Osteoblast (primary cell): ENCODE results near the gene SCP2. TPM values are rescaled to one million over a fixed set of nuclear protein-coding genes. Genes with fewer than 3 reads are reported as not detected.
A peak's percentile ranks its signal among the peaks of the same experiment; 100 is the strongest.

Experiments
- DNase-seq: peaks from one replicate; pipeline ENCODE4 v3.0.0; 2011; ENCODE audit warnings: low spot score, mixed read lengths; ENCODE audit not compliant: insufficient read length; ENCODE audit errors: missing footprints
- H2AFZ ChIP-seq: 2 replicates; pipeline ENCODE4 v1.6.0; 2011; ENCODE audit warnings: mild to moderate bottlenecking, low read length
- H3K27ac ChIP-seq: 2 replicates; pipeline ENCODE4 v1.5.1; 2011; ENCODE audit warnings: mild to moderate bottlenecking, low read depth, low read length, moderate library complexity
- H3K27me3 ChIP-seq: 2 replicates; pipeline ENCODE4 v1.6.0; 2012; ENCODE audit warnings: mild to moderate bottlenecking, control low read depth, inconsistent platforms, low read length, moderate library complexity; ENCODE audit not compliant: insufficient read depth
- H3K36me3 ChIP-seq: 2 replicates; pipeline ENCODE4 v1.5.1; 2011; ENCODE audit warnings: mild to moderate bottlenecking, low read length, control low read depth, moderate library complexity; ENCODE audit not compliant: insufficient read depth
- H3K4me1 ChIP-seq: 2 replicates; pipeline ENCODE4 v1.5.1; 2011; ENCODE audit warnings: mild to moderate bottlenecking, low read length, control low read depth, moderate library complexity; ENCODE audit not compliant: insufficient read depth
- H3K4me2 ChIP-seq: 2 replicates; pipeline ENCODE4 v1.6.0; 2011; ENCODE audit warnings: mild to moderate bottlenecking, low read length; ENCODE audit not compliant: insufficient read depth
- H3K4me3 ChIP-seq: fragments of 200-600 bp; sonication (generic); 3 replicates; pipeline ENCODE4 v1.5.1; 2012; ENCODE audit warnings: mild to moderate bottlenecking, low read length, inconsistent platforms; ENCODE audit not compliant: insufficient read depth
- H3K79me2 ChIP-seq: 2 replicates; pipeline ENCODE4 v1.6.0; 2012; ENCODE audit warnings: mild to moderate bottlenecking, low read length, control low read depth, inconsistent platforms; ENCODE audit not compliant: insufficient read depth
- H3K9me3 ChIP-seq: 2 replicates; pipeline ENCODE4 v1.5.1; 2011; ENCODE audit warnings: low read depth, low read length, control low read depth
- H4K20me1 ChIP-seq: 2 replicates; pipeline ENCODE4 v1.6.0; 2012; ENCODE audit warnings: mild to moderate bottlenecking, low read length, control low read depth; ENCODE audit not compliant: insufficient read depth
- total RNA-seq: library from RNA; depleted of rRNA; stranded (reverse); fragments of >200 nt; gene quantifications from 2 replicates; pipeline ENCODE4 v1.2.3, GENCODE V29; 2012
- TF ChIP-seq, protein P1 (sequence below): IDR thresholded peaks from 2 replicates; pipeline ENCODE4 v1.5.1; 2011; ENCODE audit warnings: mild to moderate bottlenecking, low read depth, low read length, moderate library complexity; ENCODE audit errors: extremely low read depth

SCP2 gene
- total RNA-seq, 1 donor = 171 TPM

DNA sequence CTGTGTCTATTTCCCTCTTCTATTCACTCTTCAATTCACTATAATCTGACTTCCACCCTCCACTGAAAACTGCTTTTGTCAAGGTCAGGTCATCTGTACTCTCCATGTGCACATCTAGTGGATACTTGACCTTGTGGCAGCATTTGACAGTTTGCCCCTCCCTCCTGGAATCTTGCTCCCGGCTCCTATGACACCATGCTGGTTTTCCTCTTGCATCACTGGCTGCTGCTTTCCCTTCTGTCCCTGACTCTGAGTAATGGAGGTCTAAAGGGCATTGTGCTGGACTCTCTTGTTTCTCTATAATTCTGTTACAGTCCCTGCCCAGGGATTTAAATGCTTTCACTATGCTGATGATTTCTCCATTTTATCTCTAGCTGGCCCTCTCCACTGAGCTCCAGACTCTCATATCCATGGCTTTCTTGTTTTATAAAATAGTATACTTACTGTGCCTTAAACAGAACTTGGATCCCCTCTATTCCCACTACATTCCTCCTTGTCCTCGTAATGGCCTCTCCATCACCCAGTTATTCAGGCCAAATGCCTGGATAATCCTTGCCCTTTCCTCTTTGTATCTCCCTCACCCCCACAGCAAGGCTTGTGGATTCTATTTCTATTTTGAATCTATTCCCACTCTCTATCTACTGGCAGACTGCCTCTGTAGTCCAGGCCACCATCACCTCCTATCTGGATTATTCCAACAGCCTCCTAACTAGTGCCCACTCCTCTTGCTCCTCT is 98.1 kb downstream of the SCP2 start:
- Histone ChIP-seq H3K4me1 (peaks cover 12% of the 10 kb centered on the region), H3K27me3 (no peaks in the 10 kb centered on the region), H2AFZ (peak overlapping the region; percentile 20), H3K4me2 (peak overlapping the region; percentile 57), H4K20me1 (no peaks in the 10 kb centered on the region), H3K79me2 (peaks cover 44% of the 10 kb centered on the region), H3K27ac (peak overlapping the region; percentile 45), H3K36me3 (peaks cover 6% of the 10 kb centered on the region), H3K4me3 (no peak overlapping the region), H3K9me3 (no peaks in the 10 kb centered on the region)
- TF ChIP-seq, protein P1, sequence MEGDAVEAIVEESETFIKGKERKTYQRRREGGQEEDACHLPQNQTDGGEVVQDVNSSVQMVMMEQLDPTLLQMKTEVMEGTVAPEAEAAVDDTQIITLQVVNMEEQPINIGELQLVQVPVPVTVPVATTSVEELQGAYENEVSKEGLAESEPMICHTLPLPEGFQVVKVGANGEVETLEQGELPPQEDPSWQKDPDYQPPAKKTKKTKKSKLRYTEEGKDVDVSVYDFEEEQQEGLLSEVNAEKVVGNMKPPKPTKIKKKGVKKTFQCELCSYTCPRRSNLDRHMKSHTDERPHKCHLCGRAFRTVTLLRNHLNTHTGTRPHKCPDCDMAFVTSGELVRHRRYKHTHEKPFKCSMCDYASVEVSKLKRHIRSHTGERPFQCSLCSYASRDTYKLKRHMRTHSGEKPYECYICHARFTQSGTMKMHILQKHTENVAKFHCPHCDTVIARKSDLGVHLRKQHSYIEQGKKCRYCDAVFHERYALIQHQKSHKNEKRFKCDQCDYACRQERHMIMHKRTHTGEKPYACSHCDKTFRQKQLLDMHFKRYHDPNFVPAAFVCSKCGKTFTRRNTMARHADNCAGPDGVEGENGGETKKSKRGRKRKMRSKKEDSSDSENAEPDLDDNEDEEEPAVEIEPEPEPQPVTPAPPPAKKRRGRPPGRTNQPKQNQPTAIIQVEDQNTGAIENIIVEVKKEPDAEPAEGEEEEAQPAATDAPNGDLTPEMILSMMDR = no peak
- peak; percentile 86 for DNase-seq

- Histone ChIP-seq H3K4me2 (no peak overlapping the region), H3K27ac (peak overlapping the region; percentile 45)
Observed at GRCh38 chr1:53025769-53026112, 98.7 kb downstream of the SCP2 start.

GRCh38 chr1:53026254-53026653 is 99.2 kb downstream of the SCP2 start:
- Histone ChIP-seq H3K79me2 (peaks cover 37% of the 10 kb centered on the region), H3K4me1 (peaks cover 12% of the 10 kb centered on the region)

More at GRCh38 chr1:53025769-53026112, 98.7 kb downstream of the SCP2 start:
- Histone ChIP-seq H2AFZ (no peak overlapping the region), H3K4me1 (peaks cover 12% of the 10 kb centered on the region), H3K27me3 (no peaks in the 10 kb centered on the region), H3K4me3 (no peak overlapping the region), H4K20me1 (no peaks in the 10 kb centered on the region), H3K36me3 (peaks cover 6% of the 10 kb centered on the region), H3K79me2 (peaks cover 41% of the 10 kb centered on the region), H3K9me3 (no peaks in the 10 kb centered on the region)
- no peak for DNase-seq
- TF ChIP-seq, protein P1 = no peak

DNA sequence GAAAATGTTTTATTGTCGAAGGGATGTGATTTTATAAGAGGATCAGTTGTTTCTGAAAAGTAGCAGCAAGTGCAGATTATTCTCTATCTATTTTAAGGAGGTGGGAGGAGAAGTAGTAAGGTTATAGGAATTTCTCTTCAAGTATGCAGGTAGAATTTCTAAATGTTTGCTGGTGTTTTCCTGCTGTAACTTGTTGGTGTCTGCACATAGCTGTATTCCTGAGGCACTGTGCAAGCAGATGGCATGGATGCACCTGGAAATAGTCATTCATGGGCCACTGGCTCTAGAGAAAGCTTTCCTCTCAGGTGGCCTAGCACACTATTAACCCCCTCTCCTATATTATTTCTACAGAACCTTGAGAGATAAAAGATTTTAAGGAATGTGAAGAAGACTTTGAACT is 104.7 kb downstream of the SCP2 start:
- H3K27me3 ChIP-seq = no peaks in the 10 kb centered on the region
- peaks cover 15% of the 10 kb centered on the region for H3K36me3 ChIP-seq
- H3K4me1 ChIP-seq = no peaks in the 10 kb centered on the region
- H3K27ac ChIP-seq = no peak overlapping the region
- no peaks in the 10 kb centered on the region for H3K9me3 ChIP-seq
- no peak overlapping the region for H2AFZ ChIP-seq
- H3K79me2 ChIP-seq = peaks cover 11% of the 10 kb centered on the region
- H4K20me1 ChIP-seq = peaks cover 5% of the 10 kb centered on the region
- TF ChIP-seq, protein P1 = no peak
- no peak for DNase-seq
- H3K4me3 ChIP-seq = no peak overlapping the region
- no peak overlapping the region for H3K4me2 ChIP-seq

More at GRCh38 chr1:53026254-53026653, 99.2 kb downstream of the SCP2 start:
- H3K36me3 ChIP-seq = peaks cover 6% of the 10 kb centered on the region
- H3K4me3 ChIP-seq = no peak overlapping the region
- H3K27ac ChIP-seq = no peak overlapping the region
- TF ChIP-seq, protein P1 = no peak
- H3K9me3 ChIP-seq = no peaks in the 10 kb centered on the region
- DNase-seq = no peak
- no peak overlapping the region for H2AFZ ChIP-seq
- H3K27me3 ChIP-seq = no peaks in the 10 kb centered on the region
- H3K4me2 ChIP-seq = no peak overlapping the region
- H4K20me1 ChIP-seq = no peaks in the 10 kb centered on the region
